GM12891 (cell line): ENCODE measurements around the gene PASK.
A peak's percentile ranks its signal among the peaks of the same experiment; 100 is the strongest.

Source experiments
- PAX5 ChIP-seq: IDR thresholded peaks from 2 replicates; pipeline ENCODE4 v1.6.1; 2011; ENCODE audit warnings: low read length, moderate library complexity, mild to moderate bottlenecking; ENCODE audit not compliant: insufficient read depth, severe bottlenecking
- POLR2A ChIP-seq: IDR thresholded peaks from 2 replicates; pipeline ENCODE4 v1.6.1; 2011; ENCODE audit warnings: low read depth, low read length, control low read depth
- POLR2AphosphoS5 ChIP-seq: IDR thresholded peaks from 2 replicates; pipeline ENCODE4 v1.6.1; 2011; ENCODE audit warnings: low read depth, low read length, control low read depth
- POU2F2 ChIP-seq: IDR thresholded peaks from 2 replicates; pipeline ENCODE4 v1.6.1; 2011; ENCODE audit warnings: low read depth, mild to moderate bottlenecking, control low read depth, low read length, moderate library complexity
- SPI1 ChIP-seq: IDR thresholded peaks from 2 replicates; pipeline ENCODE4 v1.6.1; 2011; ENCODE audit warnings: low read depth, low read length, control low read depth
- TAF1 ChIP-seq: IDR thresholded peaks from 2 replicates; pipeline ENCODE4 v1.6.1; 2011; ENCODE audit warnings: low read depth, low read length, control low read depth

GRCh38 chr2:241142063-241142462 is 7.2 kb downstream of the PASK start:
- TF ChIP-seq POLR2A = no peak
- TF ChIP-seq TAF1 = no peak
- TF ChIP-seq POLR2AphosphoS5 = no peak
- TF ChIP-seq POU2F2 = no peak
- TF ChIP-seq SPI1 = peak; percentile 20; the same call in 1 of the 2 replicates
- TF ChIP-seq PAX5 = no peak
